Measurements from ENCODE around the gene PLEKHM2. TPM values are rescaled to one million over a fixed set of nuclear protein-coding genes. Genes with fewer than 3 reads are reported as not detected.

PLEKHM2 gene
- total and polyA plus RNA-seq, 2 of the 4 experiments (the other 2 are of a cell fraction) = 24.7 to 48.0 TPM

DNA sequence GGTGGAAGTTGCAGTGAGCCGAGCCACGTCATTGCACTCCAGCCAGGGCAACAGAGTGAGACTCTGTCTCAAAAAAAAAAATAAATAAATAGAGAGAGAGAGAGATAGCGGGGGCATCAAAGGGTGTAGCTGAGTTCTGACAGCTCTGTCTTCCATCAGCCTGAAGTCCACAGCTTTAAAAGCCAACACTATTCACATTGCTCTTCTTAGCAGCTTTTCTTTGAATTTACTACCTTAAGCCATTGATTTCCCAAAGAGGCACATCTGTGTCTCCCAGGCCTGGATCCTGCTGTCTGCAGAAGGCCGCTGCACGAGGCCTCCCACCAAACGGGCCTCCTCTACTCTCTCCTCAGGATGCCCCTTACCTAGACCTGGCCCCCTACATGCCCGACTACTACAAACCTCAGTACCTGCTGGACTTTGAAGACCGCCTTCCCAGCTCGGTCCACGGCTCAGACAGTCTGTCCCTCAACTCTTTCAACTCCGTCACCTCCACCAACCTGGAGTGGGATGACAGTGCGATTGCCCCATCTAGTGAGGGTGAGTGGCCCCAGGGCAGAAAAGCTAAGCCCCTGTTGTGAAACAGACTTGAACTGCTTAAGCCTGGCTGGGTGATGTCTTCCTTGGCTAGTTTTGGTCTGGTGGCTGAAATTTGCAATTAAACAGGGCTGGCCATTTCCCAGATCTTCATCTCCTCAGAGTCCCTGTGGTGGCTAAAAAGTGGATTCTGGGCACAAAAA lies 35.4 kb downstream of the PLEKHM2 start:
- Histone ChIP-seq H3K9me3 (ENCODE audit: control insufficient read depth, insufficient read depth, low read length) (no peaks in the 10 kb centered on the region), H3K9me1 (ENCODE audit: insufficient read depth, low read length) (peaks cover 8% of the 10 kb centered on the region), H2BK20ac (ENCODE audit: low read depth, low read length) (no peak overlapping the region), H3K9ac (ENCODE audit: low read depth, low read length) (no peak overlapping the region), H4K8ac (ENCODE audit: low read depth in 2 of 2, low read length in 2 of 2) (no peak overlapping the region), H3K4ac (ENCODE audit: low read depth, low read length) (no peak overlapping the region), H3K4me3 (ENCODE audit: insufficient read depth, low read depth, low read length) (no peak overlapping the region), H2AK5ac (ENCODE audit: low read depth, low read length) (no peak overlapping the region), H3K4me1 (ENCODE audit: control insufficient read depth, insufficient read depth, low read length) (peaks cover 5% of the 10 kb centered on the region), H4K5ac (ENCODE audit: low read depth, low read length) (no peak overlapping the region), H3K79me1 (ENCODE audit: low read depth in 1 of 2, low read length in 2 of 2) (peaks cover 30 to 43% of the 10 kb centered on the region in 2 experiments), H2BK120ac (ENCODE audit: low read depth, low read length) (no peak overlapping the region), H3K27me3 (ENCODE audit: control insufficient read depth, insufficient read depth, low read length) (no peaks in the 10 kb centered on the region), H3K36me3 (ENCODE audit: control insufficient read depth, insufficient read depth, low read length) (peaks cover 62% of the 10 kb centered on the region), H2AFZ (replicated peaks; ENCODE audit: low read length, poor library complexity) (no peak overlapping the region), H3K56ac (ENCODE audit: extremely low read depth, insufficient read depth, low read length) (no peak overlapping the region), H2BK15ac (ENCODE audit: low read depth, low read length) (no peak overlapping the region), H4K91ac (ENCODE audit: insufficient read depth, low read depth, low read length) (no peak overlapping the region), H3K14ac (replicated peaks; ENCODE audit: low read depth, low read length) (no peak overlapping the region), H4K20me1 (ENCODE audit: insufficient read depth, low read length) (peaks cover 23% of the 10 kb centered on the region), H2BK5ac (ENCODE audit: low read depth, low read length, poor library complexity, severe bottlenecking) (no peak overlapping the region), H2AK9ac (replicated peaks; ENCODE audit: low read depth, low read length, poor library complexity) (no peak overlapping the region), H3K23ac (ENCODE audit: low read depth, low read length) (no peak overlapping the region), H3K27ac (ENCODE audit: insufficient read depth, low read length) (no peak overlapping the region), H3K4me2 (ENCODE audit: low read depth, low read length) (no peak overlapping the region), H3K18ac (ENCODE audit: low read depth, low read length) (no peak overlapping the region)
- CTCF ChIA-PET = no interaction called here
- no peak for ATAC-seq (ENCODE audit: low read depth)
- dilution Hi-C loops (cut with HindIII; ENCODE audit: low sequenced_read_pairs, unreplicated experiment) = no loop called here
- WGBS, 2 experiments (ENCODE audit: extremely low coverage in 2 of 2, insufficient read length in 1 of 2) = 100% methylated on average over 1 of the region's 12 CpGs; no CpG with 5 or more reads in 1 of the 2 experiments
- DNase-seq = no peak
- POLR2A ChIA-PET (ENCODE audit: unreplicated experiment) = no interaction called here
- in situ Hi-C loops (cut with MboI; ENCODE audit: low sequenced_read_pairs) = no loop called here
- TF ChIP-seq CEBPB (IDR thresholded peaks at IDR 0.05; ENCODE audit: low read depth, low read length) (no peak), MXI1 (IDR thresholded peaks at IDR 0.05; ENCODE audit: borderline replicate concordance, low read depth, low read length) (no peak), FOS (IDR thresholded peaks at IDR 0.05; ENCODE audit: low read depth, low read length) (no peak), CTCF (conservative IDR thresholded peaks at IDR 0.05; ENCODE audit: low read depth, low read length) (no peak), MAFK (IDR thresholded peaks at IDR 0.05; ENCODE audit: low read depth, low read length) (no peak), POLR2A (IDR thresholded peaks at IDR 0.05; ENCODE audit: low read depth, low read length) (no peak), NFE2L2 (IDR thresholded peaks at IDR 0.05; ENCODE audit: low read depth, low read length) (no peak), RFX5 (IDR thresholded peaks at IDR 0.05; ENCODE audit: low read depth, low read length) (no peak), BHLHE40 (IDR thresholded peaks at IDR 0.05; ENCODE audit: low read depth, low read length) (no peak), SMC3 (IDR thresholded peaks at IDR 0.05; ENCODE audit: low read depth, low read length) (no peak), USF2 (IDR thresholded peaks at IDR 0.05; ENCODE audit: low read depth, low read length) (no peak)
- BruUV-seq (replicated peaks) = no TSS peak
- intact Hi-C loops (cut with micrococcal nuclease) = no loop called here

All from IMR-90 (cell line).